ENCODE data around the gene OR6N1.

OR6N1 gene

GRCh38 chr1:158752155-158752712 is 19.8 kb downstream of the OR6N1 start:
- DNase-seq (ENCODE audit: low read depth, low spot score): no peak

DNA sequence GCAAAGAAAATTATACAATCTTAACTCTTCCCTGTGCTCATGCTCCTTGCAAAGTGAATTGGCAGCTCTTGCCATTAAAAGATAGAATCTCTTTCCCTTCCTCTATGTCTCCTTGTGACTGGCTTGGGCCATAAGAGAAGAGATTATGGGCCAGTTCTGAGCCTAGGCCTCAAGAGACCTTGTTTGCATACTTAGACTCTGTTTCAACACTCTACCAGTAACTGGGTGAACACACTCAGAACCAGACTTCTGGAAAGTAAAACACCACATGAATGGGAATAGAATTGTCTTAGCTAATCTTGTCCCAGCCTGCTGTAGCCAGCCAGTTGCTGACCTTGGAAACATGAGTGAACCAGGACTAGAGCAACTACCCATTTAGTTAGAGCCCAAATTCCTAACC is 36.1 kb downstream of the OR6N1 start:
- DNase-seq (ENCODE audit: low read depth, low spot score): no peak

DNA sequence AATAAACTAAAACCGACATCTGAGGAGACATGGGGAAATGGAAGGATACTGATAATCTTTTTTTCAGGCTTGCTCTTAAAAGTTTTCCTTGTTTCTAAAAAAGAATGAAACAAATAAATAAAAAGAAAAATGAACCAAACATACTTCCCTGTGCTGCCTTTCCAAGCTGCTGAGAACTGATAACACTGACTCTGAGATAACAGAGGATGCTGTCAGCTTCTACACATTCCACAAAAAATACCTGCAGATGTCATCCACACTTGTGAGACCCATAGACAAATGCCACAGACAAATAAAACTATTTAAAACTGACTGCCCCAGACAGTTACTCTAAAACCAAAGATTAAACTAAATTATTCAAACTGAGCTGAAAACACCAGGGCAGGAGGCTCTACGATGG is 39.5 kb downstream of the OR6N1 start:
- DNase-seq (ENCODE audit: low read depth, low spot score): no peak

DNA sequence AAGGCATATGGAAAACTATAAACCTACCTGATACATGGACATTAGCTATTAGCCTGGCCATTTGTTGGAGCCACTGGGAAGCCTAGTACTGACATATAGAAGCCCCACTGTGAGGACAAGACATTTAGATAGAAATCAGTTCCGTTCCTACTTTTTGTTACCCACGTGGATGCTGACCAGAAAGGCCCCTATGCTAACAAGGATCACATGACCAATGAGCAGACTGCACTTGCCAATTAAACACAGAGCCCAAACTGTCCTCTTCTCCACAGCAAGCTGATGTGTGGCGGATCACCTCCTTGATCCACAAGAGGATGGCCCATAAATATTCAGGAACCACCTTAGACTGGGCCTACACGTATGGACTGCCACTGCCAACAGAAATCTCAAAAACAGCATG is 40.3 kb downstream of the OR6N1 start:
- no peak for DNase-seq (ENCODE audit: low read depth, low spot score)

- DNase-seq (ENCODE audit: low read depth, low spot score): no peak
Observed at GRCh38 chr1:158730453-158730852, 41.5 kb downstream of the OR6N1 start.

- DNase-seq (ENCODE audit: low read depth, low spot score): no peak
Observed at GRCh38 chr1:158728510-158729225, 43.3 kb downstream of the OR6N1 start.

DNA sequence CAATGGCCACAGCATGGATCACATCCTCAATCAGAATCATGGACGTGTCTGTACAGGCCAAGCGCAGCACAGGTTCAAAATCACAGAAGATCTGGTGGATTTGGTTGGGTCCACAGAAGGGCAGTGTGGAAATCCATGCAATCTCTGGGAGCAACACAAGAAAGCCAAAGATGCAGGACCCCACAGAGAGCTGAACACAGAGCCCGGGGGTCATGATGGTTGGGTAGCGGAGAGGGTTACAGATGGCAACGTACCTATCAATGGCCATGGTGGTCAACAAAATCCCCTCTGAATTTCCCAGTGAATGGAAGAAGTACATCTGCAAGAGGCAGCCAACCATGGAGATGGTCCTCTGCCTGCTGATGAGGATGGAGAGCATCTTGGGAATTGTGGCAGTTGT is 47.6 kb downstream of the OR6N1 start:
- DNase-seq (ENCODE audit: low read depth, low spot score): no peak

DNA sequence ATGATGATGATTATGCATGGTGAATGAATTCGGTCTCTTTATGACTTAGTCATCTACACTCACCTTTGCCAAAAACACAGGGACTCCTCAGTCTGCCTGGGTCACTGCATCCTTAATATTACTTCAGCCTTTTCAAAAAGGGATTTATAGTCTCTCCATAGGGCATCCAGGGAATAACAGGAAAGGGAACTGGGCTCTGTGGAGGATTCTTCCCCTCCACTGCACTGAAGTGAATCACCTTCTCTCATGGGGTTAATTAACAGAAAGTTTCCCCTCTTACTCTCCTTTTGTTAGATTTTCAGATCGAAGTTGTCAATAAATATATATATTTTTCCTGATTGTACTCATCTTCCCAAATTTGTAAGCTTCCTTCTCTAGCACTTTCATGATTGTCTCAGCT is 51.4 kb downstream of the OR6N1 start, which contains the start of gene OR6K3:
OR6K3 (minus strand) TSS at position 101 of the 400 bp plus-strand sequence. CDS start 2,605 bp downstream, outside the sequence.
- no peak for DNase-seq (ENCODE audit: low read depth, low spot score)

DNA sequence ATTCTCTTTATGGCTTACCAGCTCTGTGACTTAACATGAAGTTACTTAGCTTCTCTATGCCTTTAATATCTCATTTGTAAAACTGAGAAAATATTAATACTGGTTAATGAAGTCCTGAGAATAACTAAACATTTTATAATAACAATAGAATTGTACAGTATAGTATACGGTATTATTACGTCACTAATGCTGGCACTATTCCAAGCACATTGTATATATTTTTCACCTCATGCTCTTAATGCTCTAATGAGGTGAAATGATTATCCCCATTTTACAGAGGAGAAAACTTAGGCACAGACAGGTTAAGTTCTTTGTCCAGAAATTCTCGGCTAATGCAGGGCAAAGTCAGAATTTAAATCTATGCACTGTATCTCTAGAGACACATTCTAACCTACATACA is 52.3 kb downstream of the OR6N1 start:
- DNase-seq (ENCODE audit: low read depth, low spot score): no peak

- no peak for DNase-seq (ENCODE audit: low read depth, low spot score)
Observed at GRCh38 chr1:158717344-158717743, 54.7 kb downstream of the OR6N1 start.

- no peak for DNase-seq (ENCODE audit: low read depth, low spot score)
Observed at GRCh38 chr1:158716335-158716734, 55.7 kb downstream of the OR6N1 start.

DNA sequence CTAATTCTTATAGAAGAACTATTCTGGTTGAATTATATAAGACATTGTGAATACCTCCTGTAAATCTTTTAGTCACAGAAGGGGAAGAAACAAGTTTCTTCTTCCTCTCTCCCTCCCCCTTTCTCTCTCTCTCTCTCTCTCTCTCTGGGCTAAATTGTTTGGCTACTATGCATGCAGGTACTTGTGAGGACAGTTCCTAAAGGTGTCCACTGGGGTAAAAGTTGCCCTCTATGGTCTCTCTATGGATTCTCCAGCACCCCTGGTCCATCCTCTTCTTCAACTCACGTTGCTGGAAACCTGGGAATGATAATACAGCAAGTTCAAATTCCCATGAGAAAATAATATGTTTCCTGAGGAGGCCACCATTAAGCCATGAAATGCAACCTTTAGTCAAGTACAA is 57.2 kb downstream of the OR6N1 start:
- no peak for DNase-seq (ENCODE audit: low read depth, low spot score)

All from activated CD4-positive, CD25-positive, alpha-beta regulatory T cell treated with anti-CD3 and anti-CD28 coated beads, Interleukin-2, amount 50 U/mL, for 16 hours (primary cell).